Stimulated activated CD8-positive, alpha-beta memory T cell treated with anti-CD3 and anti-CD28 coated beads, Interleukin-15, amount 100 ng/mL, for 1 hour (primary cell): ENCODE measurements around the gene RIPK3.

Experiments used
- DNase-seq: peaks from one replicate; pipeline ENCODE4 v3.0.0-alpha.2; 2020; ENCODE audit warnings: low read depth

The RIPK3 gene

GRCh38 chr14:24322672-24323071 lies 17.1 kb downstream of the RIPK3 start:
- DNase-seq, result no peak

GRCh38 chr14:24321212-24321975 lies 18.4 kb downstream of the RIPK3 start:
- no peak for DNase-seq

- no peak for DNase-seq
Measured at GRCh38 chr14:24317141-24317928, 22.5 kb downstream of the RIPK3 start.

GRCh38 chr14:24316597-24316950 lies 23.2 kb downstream of the RIPK3 start:
- DNase-seq, result no peak

GRCh38 chr14:24315807-24316596 lies 23.8 kb downstream of the RIPK3 start:
- DNase-seq, result no peak

- no peak for DNase-seq
Measured at GRCh38 chr14:24315243-24315806, 24.5 kb downstream of the RIPK3 start.

GRCh38 chr14:24314377-24315193 lies 25.2 kb downstream of the RIPK3 start:
- no peak for DNase-seq

- DNase-seq, result no peak
Measured at GRCh38 chr14:24313913-24314312, 25.9 kb downstream of the RIPK3 start.

GRCh38 chr14:24312736-24313507 lies 26.9 kb downstream of the RIPK3 start:
- no peak for DNase-seq

- no peak for DNase-seq
Measured at GRCh38 chr14:24311837-24312615, 27.8 kb downstream of the RIPK3 start.

- no peak for DNase-seq
Measured at GRCh38 chr14:24310646-24311604, 28.9 kb downstream of the RIPK3 start, which contains the start of gene LTB4R. Gene LTB4R, plus strand, starts transcription at chr14:24311502. Its CDS starts 4,150 bp downstream, at chr14:24315652.

- DNase-seq, result no peak
Measured at GRCh38 chr14:24310265-24310645, 29.5 kb downstream of the RIPK3 start.

- DNase-seq, result no peak
Measured at GRCh38 chr14:24309538-24310264, 30.1 kb downstream of the RIPK3 start, which contains the start of gene LTB4R2. Gene LTB4R2, plus strand, starts transcription at chr14:24310140. Its CDS starts 525 bp downstream, at chr14:24310665.

- DNase-seq, result no peak
Measured at GRCh38 chr14:24308342-24309124, 31.3 kb downstream of the RIPK3 start.

GRCh38 chr14:24307575-24308341 lies 32.0 kb downstream of the RIPK3 start, which contains the start of gene CIDEB:
Gene CIDEB, minus strand, starts transcription at chr14:24307977. Its CDS starts 119 bp downstream, at chr14:24307858.
- no peak for DNase-seq

- no peak for DNase-seq
Measured at GRCh38 chr14:24307156-24307574, 32.6 kb downstream of the RIPK3 start.
